ENCODE data around the gene BARX1.
"Not testable (repeated sequence)": the region's sequence is repeated elsewhere in the genome, so short reads cannot be mapped to it uniquely, and the experiment has no call there.

The BARX1 gene

GRCh38 chr9:93951655-93952118 lies 3.5 kb downstream of the BARX1 start:
- DNase-seq (ENCODE audit: low read depth, low spot score) = no peak

- DNase-seq (ENCODE audit: low read depth, low spot score) = no peak
These were observed 4.2 kb downstream of the BARX1 start for GRCh38 chr9:93950619-93951601.

- no peak for DNase-seq (ENCODE audit: low read depth, low spot score)
These were observed 5.3 kb downstream of the BARX1 start for GRCh38 chr9:93949694-93950449.

DNA sequence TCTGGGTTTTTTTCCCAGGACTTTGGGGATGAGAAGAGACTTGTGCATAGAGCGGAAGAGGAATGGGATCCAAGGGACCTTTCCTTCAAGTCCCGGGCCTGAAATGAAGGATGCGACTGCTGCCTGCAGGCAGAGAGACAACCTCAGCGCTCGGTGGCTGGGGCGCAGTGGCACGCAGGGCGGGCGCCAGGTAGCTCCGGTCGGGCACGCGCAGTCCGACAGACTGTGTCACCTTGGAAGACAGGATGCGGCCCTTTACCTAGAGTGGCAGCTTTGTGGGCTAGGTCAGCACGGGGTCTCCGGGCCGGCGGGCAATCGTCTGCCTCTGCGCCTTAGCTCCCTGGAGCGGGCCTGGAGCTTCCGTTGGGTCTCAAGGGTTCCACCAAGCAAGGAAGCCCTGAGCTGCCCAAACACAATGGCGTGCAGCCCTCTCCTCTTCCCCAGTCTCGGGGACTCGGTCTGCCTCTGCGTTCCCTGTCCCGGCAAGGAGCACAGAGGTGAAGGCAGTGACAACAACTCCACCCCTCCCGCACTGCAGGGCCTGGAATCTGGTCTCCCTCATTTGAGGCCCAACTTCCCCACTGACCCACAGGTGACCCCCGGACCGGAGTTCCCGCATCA lies 6.0 kb downstream of the BARX1 start:
- DNase-seq (ENCODE audit: low read depth, low spot score) = no peak

DNA sequence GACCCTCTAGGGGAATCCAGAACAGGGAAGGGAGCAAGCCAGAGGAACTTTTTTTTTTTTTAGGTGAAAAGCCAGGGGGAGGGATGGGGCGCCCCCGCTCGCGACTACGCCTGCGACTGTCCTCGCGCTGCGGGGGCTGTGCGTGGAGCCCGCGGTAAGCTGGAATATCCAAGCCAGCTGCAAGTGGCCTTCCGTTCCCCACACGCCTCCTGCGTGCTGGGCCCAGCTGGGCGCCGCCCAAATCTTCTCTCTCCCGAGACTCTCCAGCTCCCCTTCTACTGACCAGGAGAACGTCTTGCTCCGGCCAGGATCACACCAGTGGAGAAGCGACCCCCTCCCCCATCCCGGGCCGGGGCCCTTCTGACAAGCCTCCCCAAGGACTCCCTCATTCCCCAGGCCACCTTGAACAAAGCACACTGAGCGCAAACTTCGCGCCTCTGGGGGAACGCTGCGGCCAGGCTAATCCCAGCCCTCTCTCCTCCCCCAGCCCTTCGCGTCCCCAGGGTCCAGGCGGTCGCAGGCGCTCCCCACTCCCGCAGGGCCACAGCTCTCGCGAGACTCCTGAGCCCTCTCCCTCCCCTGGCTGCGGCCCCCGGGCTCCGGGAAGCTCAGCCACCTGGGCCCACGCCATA lies 6.6 kb downstream of the BARX1 start:
- DNase-seq (ENCODE audit: low read depth, low spot score) = no peak

GRCh38 chr9:93947409-93948070 lies 7.6 kb downstream of the BARX1 start:
- no peak for DNase-seq (ENCODE audit: low read depth, low spot score)

GRCh38 chr9:93946338-93946712 lies 8.8 kb downstream of the BARX1 start:
- no peak for DNase-seq (ENCODE audit: low read depth, low spot score)

DNA sequence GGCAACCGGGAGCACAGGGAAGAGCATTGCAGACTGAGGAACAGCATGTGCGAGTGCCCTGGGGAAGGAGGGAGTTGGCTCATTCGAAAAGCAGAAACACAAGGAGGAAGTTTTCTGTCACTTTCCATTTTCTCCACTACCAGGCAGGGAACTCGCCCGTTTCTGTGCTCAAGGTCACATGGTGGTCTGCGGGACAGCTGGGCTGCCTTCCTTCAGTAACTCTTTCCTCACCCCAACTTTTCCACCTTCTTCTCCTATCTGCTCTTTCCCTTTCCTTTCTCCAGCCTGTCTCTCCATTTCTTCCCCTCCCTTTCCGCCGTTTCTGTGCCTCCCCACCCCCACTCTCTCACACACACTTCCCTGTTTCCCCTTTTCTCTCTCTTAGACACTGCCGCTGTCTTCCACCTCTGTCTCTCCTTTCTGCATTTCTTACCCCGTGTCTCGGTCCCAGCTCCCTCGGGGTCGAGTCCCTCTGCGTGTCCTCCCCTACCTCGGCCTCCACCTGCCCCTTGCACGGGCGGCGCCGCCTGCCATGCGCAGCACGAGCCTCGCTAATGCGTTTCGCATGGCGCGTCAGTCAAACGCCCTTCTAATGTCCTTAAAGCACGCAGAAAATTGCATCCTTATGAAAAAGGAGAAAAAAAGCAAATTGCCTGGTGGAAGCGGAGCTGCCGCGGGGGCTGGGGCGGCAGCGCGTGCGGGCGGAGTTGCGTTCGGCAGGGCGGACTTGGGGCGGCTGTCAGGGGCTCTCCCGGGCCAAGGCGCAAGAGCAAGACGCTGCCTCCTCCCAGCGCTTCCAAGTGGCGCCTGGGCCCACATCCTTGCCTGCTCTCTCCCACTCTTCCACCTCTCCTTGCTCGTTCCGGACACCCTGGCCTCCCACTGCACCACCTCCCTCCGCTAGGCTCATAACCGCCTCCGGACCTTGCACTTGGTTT lies 9.5 kb downstream of the BARX1 start:
- no peak for DNase-seq (ENCODE audit: low read depth, low spot score)

DNA sequence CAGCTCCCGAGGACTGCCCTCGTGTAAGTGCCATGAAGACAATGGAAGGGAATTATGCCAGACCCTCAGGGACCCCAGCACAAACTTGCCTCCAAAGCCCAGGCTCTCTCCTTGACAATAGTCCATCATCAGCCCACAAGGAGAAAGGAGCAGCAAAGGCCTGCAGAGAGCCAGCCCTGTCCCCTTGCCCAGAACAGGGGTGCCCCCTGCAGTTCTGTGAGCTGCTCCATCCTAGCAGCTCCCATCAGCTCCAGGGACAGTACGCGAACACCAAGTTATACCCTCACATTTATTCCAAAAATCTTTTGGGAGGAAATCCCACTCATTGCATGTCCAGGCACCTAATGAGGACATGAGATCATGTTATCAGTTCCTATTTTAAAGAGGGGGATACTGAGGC lies 11.1 kb downstream of the BARX1 start:
- no peak for DNase-seq (ENCODE audit: low read depth, low spot score)

DNA sequence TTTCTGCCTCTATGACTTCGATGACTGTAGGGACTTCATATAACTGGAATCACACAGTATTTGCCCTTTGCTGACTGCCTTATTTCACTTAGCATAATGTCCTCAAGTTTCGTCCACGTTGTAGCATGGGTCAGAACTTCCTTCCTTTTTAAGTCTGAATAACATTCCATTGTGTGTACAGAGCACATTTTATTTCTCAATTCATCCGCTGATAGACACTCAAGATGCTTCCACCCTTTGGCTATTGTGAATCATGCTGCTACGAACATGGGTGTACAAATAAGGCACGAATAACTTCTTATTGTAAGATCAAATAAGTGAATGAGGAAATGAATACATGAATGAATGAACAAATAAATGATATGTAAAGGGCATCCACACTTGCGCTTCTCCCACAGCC lies 13.0 kb downstream of the BARX1 start:
- no peak for DNase-seq (ENCODE audit: low read depth, low spot score)

DNA sequence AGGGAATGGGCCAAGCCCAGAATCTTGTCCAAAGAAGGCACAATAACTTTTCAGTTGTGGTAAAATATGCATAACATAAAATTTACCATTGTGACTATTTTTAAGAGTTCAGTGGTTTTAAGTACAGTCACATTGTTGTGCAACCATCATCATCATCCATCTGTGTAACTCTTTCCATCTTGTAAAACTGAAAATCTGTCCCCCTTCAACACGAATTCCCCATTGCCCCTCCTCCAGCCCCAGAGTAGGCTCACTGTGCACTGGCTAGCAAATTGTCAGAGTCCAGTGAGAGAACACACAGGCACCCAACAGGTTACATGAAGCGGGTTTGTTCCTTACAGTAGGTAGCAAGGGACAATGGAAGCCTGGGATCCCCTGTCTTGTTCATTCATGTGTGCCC lies 13.7 kb downstream of the BARX1 start:
- no peak for DNase-seq (ENCODE audit: low read depth, low spot score)

DNA sequence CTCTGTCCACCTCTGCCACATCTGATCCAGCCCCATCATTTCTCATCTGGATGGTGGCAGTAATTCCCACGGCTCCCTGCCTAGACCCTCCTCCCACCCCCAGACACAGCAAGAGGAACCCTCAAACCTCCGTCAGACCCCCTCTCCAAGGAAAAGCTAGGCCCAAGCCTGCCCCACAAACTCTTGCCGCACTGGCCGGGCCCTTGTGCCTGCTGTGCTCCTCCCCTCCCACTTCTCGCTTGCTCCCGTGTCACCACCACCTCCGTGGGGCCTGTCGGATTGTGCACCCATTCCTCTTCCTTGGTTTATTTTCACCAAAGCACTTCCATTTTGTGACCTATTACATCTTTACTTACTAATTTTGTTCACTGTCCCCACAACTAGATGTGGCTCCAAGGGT lies 14.2 kb downstream of the BARX1 start:
- DNase-seq (ENCODE audit: low read depth, low spot score) = no peak

DNA sequence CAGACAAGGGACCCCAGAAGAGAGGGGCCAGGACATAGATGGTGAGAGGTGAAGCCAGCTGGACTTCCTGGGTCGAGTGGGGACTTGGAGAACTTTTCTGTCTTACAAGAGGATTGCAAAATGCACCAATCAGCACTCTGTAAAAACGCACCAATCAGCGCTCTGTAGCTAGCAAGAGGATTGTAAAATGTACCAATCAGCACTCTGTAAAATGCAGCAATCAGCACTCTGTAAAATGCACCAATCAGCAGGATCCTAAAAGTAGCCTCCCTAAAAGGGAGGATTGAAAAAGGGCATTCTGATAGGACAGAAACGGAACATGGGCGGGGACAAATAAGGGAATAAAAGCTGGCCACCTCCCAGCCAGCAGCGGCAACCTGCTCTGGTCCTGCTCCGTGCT lies 15.6 kb downstream of the BARX1 start:
- DNase-seq (ENCODE audit: low read depth, low spot score) = not testable (repeated sequence)

GRCh38 chr9:93937193-93937592 lies 18.0 kb downstream of the BARX1 start:
- no peak for DNase-seq (ENCODE audit: low read depth, low spot score)

- no peak for DNase-seq (ENCODE audit: low read depth, low spot score)
These were observed 23.2 kb downstream of the BARX1 start for GRCh38 chr9:93931905-93932304.

DNA sequence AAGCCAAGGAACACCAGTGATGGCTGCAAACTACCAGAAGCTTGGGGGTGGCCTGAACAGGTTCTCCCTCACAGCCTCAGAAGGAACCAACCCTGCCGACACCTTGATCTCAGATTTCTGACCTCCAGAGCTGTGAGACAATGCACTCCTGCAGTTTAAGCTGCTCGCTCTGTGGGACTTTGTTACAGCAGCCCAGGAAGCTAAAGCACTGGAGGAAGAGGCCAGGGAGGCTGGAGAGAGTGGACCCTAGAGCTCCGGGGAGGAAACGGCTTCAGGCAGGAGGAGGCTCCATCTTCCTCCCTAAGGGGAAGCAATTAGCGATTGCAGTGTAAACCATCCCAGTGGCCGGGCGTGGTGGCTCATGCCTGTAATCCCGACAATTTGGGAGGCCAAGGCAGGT lies 25.1 kb downstream of the BARX1 start:
- DNase-seq (ENCODE audit: low read depth, low spot score) = no peak

DNA sequence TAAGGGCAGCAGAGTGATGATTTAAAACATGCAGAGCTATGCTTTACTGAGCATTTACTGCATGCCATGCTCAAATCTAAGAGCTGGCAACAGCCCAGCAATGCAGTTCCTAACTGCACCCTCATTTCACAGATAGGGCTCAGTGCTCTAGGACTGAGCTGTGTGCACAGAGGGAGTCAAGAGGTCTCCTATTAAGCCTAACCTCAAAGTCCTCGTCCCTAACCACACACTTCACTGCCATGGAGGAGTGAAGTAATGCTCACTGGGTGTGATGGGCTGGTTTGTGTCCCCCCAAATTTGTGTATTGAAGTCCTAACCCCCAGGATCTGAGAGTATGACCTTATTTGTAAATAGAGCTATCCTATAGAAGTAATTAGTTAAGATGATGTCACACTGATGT lies 25.9 kb downstream of the BARX1 start:
- no peak for DNase-seq (ENCODE audit: low read depth, low spot score)

GRCh38 chr9:93922535-93922934 lies 32.6 kb downstream of the BARX1 start:
- no peak for DNase-seq (ENCODE audit: low read depth, low spot score)

DNA sequence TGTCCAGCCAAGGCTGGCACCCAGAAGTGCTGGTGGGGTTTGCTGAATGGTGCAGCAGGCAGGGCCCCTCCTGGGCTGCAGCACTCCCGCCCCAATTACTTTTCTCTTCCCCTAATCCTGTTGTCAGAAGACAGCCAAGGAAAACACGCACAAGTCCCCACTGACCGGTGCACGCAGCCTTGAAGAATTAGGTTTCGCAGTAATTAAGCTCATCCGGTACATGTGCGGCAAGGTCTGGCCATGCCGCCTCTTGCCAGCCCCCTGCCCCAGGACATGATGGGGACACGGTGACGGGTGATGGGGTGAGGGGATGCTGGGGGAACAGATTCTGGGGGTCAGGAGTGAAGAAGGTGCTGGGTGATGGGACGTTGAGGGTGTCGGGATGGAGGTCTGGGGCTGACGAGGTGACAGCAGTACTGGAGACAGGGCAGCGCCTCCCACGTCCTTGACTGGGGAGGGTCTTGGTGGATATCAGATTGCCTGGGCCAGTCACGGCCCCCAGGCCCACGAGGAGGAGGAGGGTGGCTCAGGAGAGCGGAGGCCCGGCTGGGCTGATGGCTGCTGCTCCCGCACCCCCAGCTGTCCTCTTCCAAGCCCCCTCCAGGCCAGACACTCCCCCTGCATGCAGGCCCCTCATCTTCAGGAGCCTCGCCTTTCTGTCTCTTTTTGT lies 34.9 kb downstream of the BARX1 start:
- no peak for DNase-seq (ENCODE audit: low read depth, low spot score)

DNA sequence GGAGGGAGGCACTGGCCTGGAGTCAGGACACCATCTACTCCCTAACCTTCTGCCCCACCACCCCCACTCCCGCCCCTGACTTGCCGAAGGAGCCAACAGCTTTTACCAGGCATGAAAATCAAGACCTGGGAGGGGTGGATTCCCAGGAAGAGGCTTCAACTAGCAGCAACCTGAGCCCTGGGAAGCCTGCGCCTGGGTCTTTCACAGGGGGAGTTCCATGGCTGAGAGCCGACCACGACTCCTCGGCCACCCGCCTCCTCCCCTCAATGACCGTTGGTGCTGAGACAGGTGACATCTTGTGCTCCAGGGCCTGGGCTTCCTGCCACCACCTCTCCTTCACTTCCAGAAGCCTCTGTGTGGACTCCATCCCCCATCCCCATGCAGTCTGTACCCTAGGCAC lies 37.1 kb downstream of the BARX1 start:
- DNase-seq (ENCODE audit: low read depth, low spot score) = no peak
